GM12891 (cell line): ENCODE results near the gene DEFB131B.
"Not testable (repeated sequence)": the region's sequence is repeated elsewhere in the genome, so short reads cannot be mapped to it uniquely, and the experiment has no call there.

Source experiments
- PAX5 ChIP-seq: IDR thresholded peaks from 2 replicates; pipeline ENCODE4 v1.6.1; 2011; ENCODE audit warnings: low read length, moderate library complexity, mild to moderate bottlenecking; ENCODE audit not compliant: insufficient read depth, severe bottlenecking
- POLR2A ChIP-seq: IDR thresholded peaks from 2 replicates; pipeline ENCODE4 v1.6.1; 2011; ENCODE audit warnings: low read depth, low read length, control low read depth
- POLR2AphosphoS5 ChIP-seq: IDR thresholded peaks from 2 replicates; pipeline ENCODE4 v1.6.1; 2011; ENCODE audit warnings: low read depth, low read length, control low read depth
- SPI1 ChIP-seq: IDR thresholded peaks from 2 replicates; pipeline ENCODE4 v1.6.1; 2011; ENCODE audit warnings: low read depth, low read length, control low read depth
- TAF1 ChIP-seq: IDR thresholded peaks from 2 replicates; pipeline ENCODE4 v1.6.1; 2011; ENCODE audit warnings: low read depth, low read length, control low read depth

DNA sequence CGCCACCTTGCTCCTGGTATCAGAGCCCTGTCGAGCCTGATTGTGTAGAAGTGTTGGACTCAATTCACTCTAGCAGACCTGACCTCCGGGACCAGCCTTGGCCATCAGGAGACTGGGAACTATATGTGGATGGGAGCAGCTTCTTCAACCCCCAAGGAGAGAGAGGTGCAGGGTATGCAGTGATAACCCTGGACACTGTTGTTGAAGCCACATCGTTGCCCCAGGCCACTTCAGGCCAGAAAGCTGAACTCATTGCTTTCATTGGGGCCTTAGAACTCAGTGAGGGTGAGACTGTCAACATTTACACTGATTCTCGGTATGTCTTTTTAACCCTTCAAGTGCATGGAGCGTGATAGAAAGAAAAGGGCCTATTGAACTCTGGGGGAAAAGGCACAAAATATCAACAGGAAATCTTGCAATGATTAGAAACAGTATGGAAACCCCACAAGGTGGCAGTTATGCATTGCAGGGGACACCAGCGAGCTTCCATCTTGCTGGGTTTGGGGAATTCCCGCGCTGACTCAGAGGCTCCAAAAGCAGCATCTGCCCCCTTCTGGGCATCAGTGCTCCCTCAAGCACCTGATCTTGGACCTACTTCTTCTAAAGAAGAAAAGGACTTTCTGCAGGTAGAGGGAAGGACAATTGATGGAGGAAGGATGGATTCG lies 33.2 kb downstream of the DEFB131B start:
- not testable (repeated sequence) for TF ChIP-seq POLR2AphosphoS5, POLR2A, TAF1, SPI1, PAX5
